Pancreas (tissue), 10 donors: ENCODE results near the gene NUDT17. TPM values are rescaled to one million over a fixed set of nuclear protein-coding genes. Genes with fewer than 3 reads are reported as not detected.

ENCODE experiments used
- ATAC-seq, 4 donors: fragments of 200-7000 bp; cut with Tn5 transposase; one replicate each; pipeline versions ENCODE4 v1.8.0 to v1.9.1; 2020; ENCODE audit warnings: mild to moderate bottlenecking in 4 of 4, moderate library complexity in 4 of 4
- DNase-seq, 6 donors: peaks; one replicate each; pipeline ENCODE4 v3.0.0-alpha.2; 2020
- FAIRE-seq: peaks from 2 replicates; lab custom pipeline; 2012; peaks lifted over from hg19 to GRCh38; lab: Jason Lieb, UNC
- H3K27ac ChIP-seq, 4 donors: fragments of 200-600 bp; sonication (generic); 1 replicate in 3 of 4; 2 replicates in 1 of 4; pipeline versions ENCODE4 v1.5.0 to v1.8.0; 2020
- H3K27me3 ChIP-seq, 4 donors: fragments of 200-600 bp; one replicate each; pipeline ENCODE4 v1.8.0; 2021
- H3K36me3 ChIP-seq, 3 donors: fragments of 200-600 bp; sonication (generic) in 1 of 3; one replicate each; pipeline versions ENCODE4 v1.5.0 to v1.8.0; 2020 to 2021
- H3K4me1 ChIP-seq, 3 donors: fragments of 200-600 bp; one replicate each; pipeline ENCODE4 v1.8.0; 2021
- H3K4me3 ChIP-seq, 4 donors: fragments of 200-600 bp; sonication (generic) in 2 of 4; one replicate each; pipeline versions ENCODE4 v1.5.0 to v1.8.0; 2020 to 2021
- H3K9me3 ChIP-seq, 4 donors: fragments of 200-600 bp; one replicate each; pipeline ENCODE4 v1.8.0; 2021
- WGBS, 2 donors: extraction: QIAGEN DNeasy Blood & Tissue Kit; methylation state at CpG; one replicate each; pipeline ENCODE4 v1.1.7; 2013; 5-methylcytosine and 5-hydroxymethylcytosine counted together
- intact Hi-C, 3 donors: fragments of 100-400 bp; cut with DNase I; formaldehyde crosslinking; loops; one replicate each; pipeline versions ENCODE4 v1.11.1 to v1.14.2; 2022
- polyA plus RNA-seq, 2 donors: library from polyadenylated mRNA; stranded (reverse); fragments of 200-250 nt; gene quantifications; one replicate each; pipeline ENCODE4 v1.2.3, GENCODE V29; 2013
- total RNA-seq, 6 donors: library from RNA; stranded (reverse); fragmentation: NEBNext Ultra II Directional in 4 of 6; extraction: Animal tissue kit (Norgen Biotek cat#: 25700) in 4 of 6; gene quantifications; one replicate each; pipeline versions ENCODE4 v1.2.1 to v1.2.4, GENCODE V29; 2021 to 2023
- TF ChIP-seq, protein P1 (sequence below), 4 donors: fragments of 200-600 bp; sonication (generic) in 3 of 4; IDR thresholded peaks; one replicate each; pipeline versions ENCODE4 v1.5.0 to v1.8.0; 2021; ENCODE audit warnings: antibody characterized with exemption in 4 of 4
- donor health status: healthy with polysubstance abuse.
- donor health status: DM: no; HTN: no; CAD: no; lungs with moderate emphysema.
- donor health status: DM: no; HTN: no; CAD: no.
- donor health status: control.
- donor health status: control.
- donor health status: Bipolar disorder and iron deficiency.
- donor health status: DM: yes; HTN: yes; CAD: no.
- donor health status: DM: no; HTN: no; CAD: no.
- donor health status: DM: no; HTN: no; CAD: no.
- donor health status: DM: yes; HTN: yes; CAD: no.

Gene NUDT17
- total and polyA plus RNA-seq, 8 donors: 1.0 to 3.6 (median 2.0) TPM

DNA sequence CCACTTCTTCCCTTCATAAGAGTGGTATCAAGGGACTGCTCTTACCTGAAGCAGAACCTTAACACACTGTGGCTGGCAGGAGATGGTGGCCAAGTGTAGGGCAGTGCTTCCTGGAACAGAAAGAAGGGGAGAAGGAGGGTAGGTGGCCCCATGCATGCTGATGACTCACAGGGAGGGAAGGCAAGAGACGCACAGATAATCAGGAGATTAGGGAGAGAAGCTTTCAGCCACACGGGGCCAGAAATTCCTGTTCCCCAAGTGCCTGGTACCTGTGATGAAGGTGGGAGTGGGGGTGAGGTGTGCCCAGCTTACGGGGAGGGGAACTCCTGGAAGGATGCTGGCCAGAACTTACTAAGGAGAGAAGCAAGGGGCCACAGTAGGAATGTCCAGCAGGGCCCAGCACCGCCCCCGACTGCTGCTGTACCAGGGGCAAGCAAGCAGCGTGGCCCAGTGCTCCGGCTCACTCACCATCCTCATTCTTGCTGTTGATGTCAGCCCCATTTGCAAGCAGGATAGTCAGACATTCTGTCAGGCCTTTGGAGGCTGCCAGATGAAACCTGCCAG, 32.6 kb downstream of the NUDT17 start:
- no peak overlapping the region for H3K4me3 ChIP-seq
- no peak overlapping the region for H3K27ac ChIP-seq
- DNase-seq (no peak), ATAC-seq (peak in 2 of 4 donors; percentile 11 to 24), FAIRE-seq (no peak)
- TF ChIP-seq, protein P1, sequence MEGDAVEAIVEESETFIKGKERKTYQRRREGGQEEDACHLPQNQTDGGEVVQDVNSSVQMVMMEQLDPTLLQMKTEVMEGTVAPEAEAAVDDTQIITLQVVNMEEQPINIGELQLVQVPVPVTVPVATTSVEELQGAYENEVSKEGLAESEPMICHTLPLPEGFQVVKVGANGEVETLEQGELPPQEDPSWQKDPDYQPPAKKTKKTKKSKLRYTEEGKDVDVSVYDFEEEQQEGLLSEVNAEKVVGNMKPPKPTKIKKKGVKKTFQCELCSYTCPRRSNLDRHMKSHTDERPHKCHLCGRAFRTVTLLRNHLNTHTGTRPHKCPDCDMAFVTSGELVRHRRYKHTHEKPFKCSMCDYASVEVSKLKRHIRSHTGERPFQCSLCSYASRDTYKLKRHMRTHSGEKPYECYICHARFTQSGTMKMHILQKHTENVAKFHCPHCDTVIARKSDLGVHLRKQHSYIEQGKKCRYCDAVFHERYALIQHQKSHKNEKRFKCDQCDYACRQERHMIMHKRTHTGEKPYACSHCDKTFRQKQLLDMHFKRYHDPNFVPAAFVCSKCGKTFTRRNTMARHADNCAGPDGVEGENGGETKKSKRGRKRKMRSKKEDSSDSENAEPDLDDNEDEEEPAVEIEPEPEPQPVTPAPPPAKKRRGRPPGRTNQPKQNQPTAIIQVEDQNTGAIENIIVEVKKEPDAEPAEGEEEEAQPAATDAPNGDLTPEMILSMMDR (IDR thresholded peaks at IDR 0.05): no peak
- H3K4me1 ChIP-seq: no peaks in the 10 kb centered on the region
- H3K36me3 ChIP-seq: no peaks in the 10 kb centered on the region
- H3K9me3 ChIP-seq: no peaks in the 10 kb centered on the region
- intact Hi-C loops: no loop called here
- H3K27me3 ChIP-seq: no peaks in the 10 kb centered on the region
- WGBS, 2 donors: 76 to 84% methylated on average over 7 of the region's 7 CpGs

DNA sequence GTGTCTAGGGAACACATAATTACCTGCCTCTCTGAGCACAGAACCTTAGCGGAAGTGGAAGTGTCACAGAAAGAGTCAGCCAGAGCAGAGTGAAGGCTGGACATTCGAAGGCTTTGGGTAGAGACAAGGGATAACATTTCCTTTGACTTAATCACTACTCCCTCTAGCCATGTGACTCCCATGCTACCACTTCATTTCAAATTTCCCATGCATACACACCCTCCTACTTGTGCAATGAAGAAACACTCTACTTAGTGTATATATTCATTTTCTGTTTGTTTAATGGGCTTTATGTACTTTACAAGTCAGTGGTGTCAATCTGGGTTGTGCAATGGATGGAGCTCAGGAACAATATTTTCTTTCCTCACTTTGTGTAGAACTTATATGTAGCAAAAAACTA, 33.3 kb downstream of the NUDT17 start:
- Histone ChIP-seq H3K36me3 (no peaks in the 10 kb centered on the region), H3K9me3 (no peaks in the 10 kb centered on the region), H3K4me1 (no peaks in the 10 kb centered on the region), H3K27ac (no peak overlapping the region), H3K4me3 (no peak overlapping the region), H3K27me3 (no peaks in the 10 kb centered on the region)
- ATAC-seq (no peak), FAIRE-seq (no peak), DNase-seq (no peak)
- 66 to 80% methylated on average over 2 of the region's 2 CpGs for WGBS, 2 donors
- TF ChIP-seq, protein P1 (IDR thresholded peaks at IDR 0.05): no peak
- intact Hi-C loops: no loop called here

DNA sequence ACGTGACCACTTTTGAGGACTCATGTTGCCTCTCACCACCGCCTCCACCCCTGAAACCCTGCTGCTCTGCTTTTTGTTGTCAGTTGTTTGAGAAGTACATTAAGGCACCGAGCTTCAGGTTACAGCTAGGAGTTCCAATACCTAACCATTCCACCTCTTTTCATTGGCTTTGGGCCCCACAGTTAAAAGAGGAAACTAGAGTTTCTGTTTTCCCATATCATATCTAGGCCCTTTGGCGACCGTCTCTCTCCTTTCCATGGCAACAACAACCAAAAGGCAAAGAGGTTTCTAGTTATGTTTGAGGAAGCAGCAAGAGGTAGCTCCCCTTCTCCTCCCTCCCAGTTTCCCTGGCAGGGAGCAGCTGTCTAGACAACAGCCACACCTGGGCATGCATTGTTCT, 34.3 kb downstream of the NUDT17 start:
- Histone ChIP-seq H3K9me3 (no peaks in the 10 kb centered on the region), H3K27ac (no peak overlapping the region), H3K36me3 (no peaks in the 10 kb centered on the region), H3K4me1 (no peaks in the 10 kb centered on the region), H3K27me3 (no peaks in the 10 kb centered on the region), H3K4me3 (no peak overlapping the region)
- WGBS, 2 donors: 51 to 58% methylated on average over 5 of the region's 5 CpGs
- intact Hi-C loops: no loop called here
- ATAC-seq (peak in 1 of 4 donors; percentile 21), DNase-seq (no peak), FAIRE-seq (no peak)
- TF ChIP-seq, protein P1 (IDR thresholded peaks at IDR 0.05): no peak

DNA sequence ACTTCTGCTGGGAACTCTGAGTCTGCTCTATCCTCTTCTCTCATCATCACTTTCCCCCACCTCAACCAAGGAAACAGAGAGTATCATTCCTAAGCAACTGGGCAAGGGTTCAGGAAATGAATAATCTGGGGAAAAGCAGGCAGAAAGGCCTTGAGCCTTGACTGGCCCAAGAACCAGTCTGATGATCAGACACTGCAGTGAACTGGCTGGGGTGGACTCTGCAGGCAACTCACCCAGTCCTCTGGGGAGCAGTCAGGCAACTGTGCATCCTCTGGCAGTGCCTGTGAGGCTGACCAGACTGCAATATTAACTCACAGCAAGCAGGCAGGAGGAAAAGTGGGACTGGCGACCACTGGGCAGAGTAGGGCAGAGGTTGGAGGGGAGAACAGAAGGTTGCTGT, 39.2 kb downstream of the NUDT17 start:
- no peaks in the 10 kb centered on the region for H3K36me3 ChIP-seq
- H3K27ac ChIP-seq: no peak overlapping the region
- no peak for ATAC-seq
- H3K4me1 ChIP-seq: no peaks in the 10 kb centered on the region
- 91 to 95% methylated on average over 1 of the region's 1 CpG for WGBS, 2 donors
- H3K9me3 ChIP-seq: no peaks in the 10 kb centered on the region
- intact Hi-C loops: no loop called here
- H3K4me3 ChIP-seq: no peak overlapping the region
- H3K27me3 ChIP-seq: no peaks in the 10 kb centered on the region
- FAIRE-seq: no peak
- TF ChIP-seq, protein P1 (IDR thresholded peaks at IDR 0.05): no peak
- DNase-seq: no peak

DNA sequence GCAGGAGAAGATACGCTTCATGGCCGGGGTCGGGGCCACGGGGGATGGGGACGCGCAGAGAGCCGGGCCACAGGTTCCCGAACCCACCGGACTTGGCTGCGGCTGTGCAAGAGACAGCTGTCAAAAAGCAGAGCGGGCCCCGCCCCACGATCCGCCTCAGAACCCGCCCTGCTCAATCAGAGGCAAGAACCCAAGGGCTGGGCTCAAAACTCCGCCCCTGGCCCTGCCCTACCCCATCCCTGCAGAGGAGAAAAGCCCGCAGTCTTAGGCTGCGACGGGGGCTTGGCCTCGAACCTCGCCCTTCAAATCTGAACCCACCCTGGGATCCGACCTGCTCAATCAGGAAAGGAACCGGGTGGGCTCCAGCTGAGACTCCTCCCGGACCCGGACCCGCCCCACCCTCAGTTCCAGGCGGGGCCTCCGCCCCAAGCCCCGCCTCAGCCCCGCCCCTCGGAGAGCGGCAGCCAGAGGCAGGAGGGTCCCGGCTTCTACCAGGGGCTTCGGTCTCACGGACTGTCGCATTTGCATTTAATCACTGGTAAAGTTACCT, 40.4 kb downstream of the NUDT17 start, which contains the start of gene ANKRD35:
Gene ANKRD35, minus strand, starts transcription at position 129 of the 550 bp plus-strand sequence. Its CDS starts 108 bp downstream, at position 21.
- DNase-seq (peak; percentile 71 to 93 (median 80)), ATAC-seq (peak; percentile 90 to 96 (median 96)), FAIRE-seq (no peak)
- WGBS, 2 donors: 0 to 1% methylated on average over 32 to 36 of the region's 36 CpGs
- Histone ChIP-seq H3K27me3 (no peaks in the 10 kb centered on the region), H3K4me1 (peaks cover 0 to 3% (median 3%) of the 10 kb centered on the region in 3 donors), H3K4me3 (peak within 1 kb of the TSS; percentile 50 to 69 (median 55)), H3K9me3 (no peaks in the 10 kb centered on the region), H3K27ac (no peak within 1 kb of the TSS), H3K36me3 (no peaks in the 10 kb centered on the region)
- intact Hi-C loops: no loop called here
- TF ChIP-seq, protein P1 (IDR thresholded peaks at IDR 0.05): no peak
